Measurements from ENCODE around the gene ONECUT1.
A peak's percentile ranks its signal among the peaks of the same experiment; 100 is the strongest.

Gene ONECUT1

DNA sequence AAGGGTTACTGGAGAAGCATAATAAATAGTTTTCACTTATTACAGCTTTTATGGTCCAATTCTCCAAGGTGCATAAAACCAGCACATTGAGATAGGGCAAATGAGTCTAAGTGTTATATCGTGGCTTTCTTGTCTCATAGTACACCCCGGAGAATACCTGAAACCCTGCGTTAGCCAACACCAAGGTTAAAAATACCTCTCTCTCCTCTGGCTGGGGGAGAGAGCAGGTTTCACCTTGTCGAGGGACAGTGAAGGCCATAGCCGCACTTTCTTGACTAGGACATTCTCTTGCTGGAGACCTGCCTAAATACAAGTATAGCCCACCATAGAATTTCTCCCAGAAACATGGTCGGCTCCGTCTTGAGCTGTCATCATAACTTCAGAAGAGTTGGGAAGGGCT is 59.5 kb downstream of the ONECUT1 start:
- no peak for DNase-seq

- peak; percentile 57 to 69 for DNase-seq
These were observed 60.0 kb downstream of the ONECUT1 start for GRCh38 chr15:52730173-52730572.

GRCh38 chr15:52728899-52729298 is 61.2 kb downstream of the ONECUT1 start:
- DNase-seq: no peak

- DNase-seq: no peak
These were observed 62.3 kb downstream of the ONECUT1 start for GRCh38 chr15:52727815-52728214.

GRCh38 chr15:52726195-52726594 is 63.9 kb downstream of the ONECUT1 start:
- DNase-seq: no peak

GRCh38 chr15:52718551-52718950 is 71.6 kb downstream of the ONECUT1 start:
- no peak for DNase-seq

- DNase-seq: no peak
These were observed 72.2 kb downstream of the ONECUT1 start for GRCh38 chr15:52717924-52718323.

GRCh38 chr15:52717481-52717880 is 72.7 kb downstream of the ONECUT1 start:
- DNase-seq: no peak

GRCh38 chr15:52716536-52716935 is 73.6 kb downstream of the ONECUT1 start:
- DNase-seq: no peak

DNA sequence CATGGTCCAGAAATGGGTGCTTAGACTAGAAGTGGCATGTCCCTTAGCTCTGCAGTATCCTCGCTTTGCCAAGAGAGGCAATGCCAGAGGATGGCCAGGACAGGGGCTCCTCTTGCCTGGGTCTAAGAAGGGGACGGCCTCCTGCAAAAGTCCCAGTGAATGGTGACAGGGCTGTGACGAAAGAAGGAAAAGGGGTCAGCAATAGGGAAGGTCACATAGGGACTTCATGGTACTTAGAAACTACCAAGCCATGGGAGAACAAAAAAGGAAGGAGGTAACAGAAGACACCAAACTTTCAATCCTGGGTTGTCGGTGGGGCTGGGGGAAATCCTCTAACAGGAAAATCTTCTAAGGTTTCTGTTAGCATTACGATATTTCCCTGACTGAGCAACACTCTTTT is 74.7 kb downstream of the ONECUT1 start:
- no peak for DNase-seq

- no peak for DNase-seq
These were observed 75.2 kb downstream of the ONECUT1 start for GRCh38 chr15:52714968-52715367.

DNA sequence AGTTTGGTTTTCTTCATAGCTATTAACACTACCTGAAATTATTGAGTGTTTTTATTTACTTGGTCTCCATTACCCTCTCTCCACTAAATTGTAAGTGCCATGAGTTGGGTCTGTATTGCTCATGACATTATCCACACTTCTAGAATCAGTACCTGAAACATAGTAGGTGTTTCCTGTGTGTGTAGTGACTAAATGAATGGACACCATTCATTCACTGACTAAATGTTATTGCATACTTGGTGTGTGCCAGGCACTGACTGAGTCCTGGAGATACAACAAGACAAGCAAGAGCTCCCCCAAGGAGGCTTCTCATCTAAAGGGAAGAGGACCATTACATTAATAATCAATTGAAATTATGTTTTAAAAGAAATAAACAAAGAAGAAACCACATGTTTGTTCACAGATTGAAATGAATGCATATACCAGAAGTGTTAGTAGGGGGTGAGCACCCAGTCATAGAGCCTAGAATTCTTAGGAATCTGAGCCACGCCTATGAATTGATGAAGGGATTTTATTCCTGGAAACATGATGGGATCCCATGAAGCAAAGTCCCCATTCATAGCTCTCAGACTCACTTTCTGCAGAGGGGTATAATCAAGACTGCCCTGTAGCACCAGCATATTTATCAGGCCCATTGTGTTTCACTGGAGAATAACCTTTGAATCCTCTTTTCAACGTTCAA is 79.3 kb downstream of the ONECUT1 start:
- DNase-seq: no peak

GRCh38 chr15:52710050-52710707 is 80.0 kb downstream of the ONECUT1 start:
- DNase-seq: no peak

DNA sequence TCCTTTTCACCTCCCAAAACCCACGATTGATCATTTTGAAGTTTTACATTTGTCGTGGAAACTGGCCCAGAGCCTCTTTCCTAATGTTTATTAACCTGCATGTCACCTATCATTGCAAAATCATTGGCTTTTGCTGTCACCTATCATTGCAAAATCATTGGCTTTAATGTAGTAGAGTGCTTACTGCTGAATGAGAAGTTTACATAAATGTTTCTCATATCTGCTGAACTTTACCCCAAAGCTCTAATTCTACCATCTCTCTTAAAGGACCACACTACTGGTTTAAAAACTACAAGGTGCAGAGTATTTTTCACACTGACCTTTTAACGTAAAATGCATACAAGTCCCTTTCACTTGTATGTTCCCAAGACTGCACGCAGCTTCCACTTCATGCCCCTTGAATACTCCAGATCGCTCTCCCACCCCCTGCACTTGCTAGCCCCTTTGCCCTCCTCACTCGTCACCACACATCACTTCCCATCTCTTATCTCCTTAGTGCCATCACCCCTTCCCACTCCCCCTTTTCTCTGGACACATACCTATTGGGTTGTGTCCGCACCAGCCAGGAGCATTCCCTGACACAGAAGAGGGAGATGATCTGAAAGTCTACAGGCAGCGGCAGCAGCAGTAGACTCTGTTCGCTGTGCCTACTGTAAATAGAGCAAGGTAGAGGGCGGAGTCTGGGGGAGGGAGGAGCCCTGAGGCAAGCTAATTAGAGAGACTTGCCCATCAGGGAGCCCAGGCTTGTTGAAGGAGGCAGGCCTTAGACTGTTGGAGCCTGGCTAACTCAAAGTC is 80.8 kb downstream of the ONECUT1 start:
- peak in 1 of 2 donors; percentile 40 for DNase-seq

All from CD4-positive, alpha-beta T cell treated with Interleukin-1 beta for 1 hour (primary cell).